OCI-LY3 (cell line): ENCODE measurements around the gene SSBP4.

Source experiments
- CTCF ChIP-seq: fragments of 200-600, 300-600 bp; sonication (generic); IDR thresholded peaks from 2 replicates; pipeline ENCODE4 v1.5.1; 2014; ENCODE audit warnings: antibody characterized with exemption, low read length, low read depth
- EZH2phosphoT487 ChIP-seq: fragments of 200-600 bp; shearing (Covaris generic); IDR thresholded peaks from 2 replicates; pipeline ENCODE4 v1.6.1; 2018; ENCODE audit warnings: antibody characterized with exemption, mixed run types, low read depth

- TF ChIP-seq CTCF (no peak), EZH2phosphoT487 (no peak)
These were observed 1.1 kb upstream of the SSBP4 start for GRCh38 chr19:18418029-18418482.
